Stimulated activated CD4-positive, alpha-beta T cell treated with anti-CD3 and anti-CD28 coated beads, Interleukin-1b, Interleukin-23, amount 100 ng/mL, for 4 hours (primary cell): ENCODE data around the gene NRBP1.
"Not testable (repeated sequence)": the region's sequence is repeated elsewhere in the genome, so short reads cannot be mapped to it uniquely, and the experiment has no call there.

ENCODE experiments used
- DNase-seq, 2 donors: peaks; one replicate each; pipeline ENCODE4 v3.0.0-alpha.2; 2020; ENCODE audit warnings: low read depth in 2 of 2

Gene NRBP1

GRCh38 chr2:27421660-27422250 lies 6.7 kb upstream of the NRBP1 start:
- no peak for DNase-seq

- no peak for DNase-seq
These were observed 5.5 kb upstream of the NRBP1 start for GRCh38 chr2:27422958-27423357.

GRCh38 chr2:27425039-27425438 lies 3.4 kb upstream of the NRBP1 start:
- DNase-seq = not testable (repeated sequence)

- no peak for DNase-seq
These were observed 593 bp upstream of the NRBP1 start for GRCh38 chr2:27427863-27428212.

- DNase-seq = peak; percentile 40 to 58
These were observed 629 bp downstream of the NRBP1 start for GRCh38 chr2:27428978-27429541.

GRCh38 chr2:27431395-27431794 lies 3.0 kb downstream of the NRBP1 start:
- no peak for DNase-seq

- DNase-seq = no peak
These were observed 7.2 kb downstream of the NRBP1 start for GRCh38 chr2:27435628-27436027.

GRCh38 chr2:27441226-27441926 lies 12.9 kb downstream of the NRBP1 start:
- no peak for DNase-seq

GRCh38 chr2:27441958-27442919 lies 13.8 kb downstream of the NRBP1 start, which contains the start of gene KRTCAP3:
TSS of gene KRTCAP3 (plus strand) at chr2:27442381. CDS start at chr2:27442413, 32 bp downstream.
- DNase-seq = peak; percentile 32 to 34

- DNase-seq = no peak
These were observed 14.5 kb downstream of the NRBP1 start for GRCh38 chr2:27442920-27443282.

GRCh38 chr2:27445155-27445554 lies 16.7 kb downstream of the NRBP1 start:
- no peak for DNase-seq

- no peak for DNase-seq
These were observed 17.2 kb downstream of the NRBP1 start for GRCh38 chr2:27445615-27446014.

GRCh38 chr2:27446057-27446456 lies 17.6 kb downstream of the NRBP1 start:
- no peak for DNase-seq

GRCh38 chr2:27448381-27448780 lies 19.9 kb downstream of the NRBP1 start:
- no peak for DNase-seq

GRCh38 chr2:27451095-27451494 lies 22.7 kb downstream of the NRBP1 start:
- no peak for DNase-seq

- no peak for DNase-seq
These were observed 25.5 kb downstream of the NRBP1 start for GRCh38 chr2:27453968-27454367.

- no peak for DNase-seq
These were observed 32.7 kb downstream of the NRBP1 start for GRCh38 chr2:27461118-27461517.

- DNase-seq = no peak
These were observed 36.0 kb downstream of the NRBP1 start for GRCh38 chr2:27464443-27464842.

- DNase-seq = no peak
These were observed 43.5 kb downstream of the NRBP1 start for GRCh38 chr2:27471961-27472360.

GRCh38 chr2:27485496-27485895 lies 57.1 kb downstream of the NRBP1 start:
- DNase-seq = no peak

- no peak for DNase-seq
These were observed 60.7 kb downstream of the NRBP1 start for GRCh38 chr2:27489118-27489497.
